ENCODE data around the gene ZNF217.

DNA sequence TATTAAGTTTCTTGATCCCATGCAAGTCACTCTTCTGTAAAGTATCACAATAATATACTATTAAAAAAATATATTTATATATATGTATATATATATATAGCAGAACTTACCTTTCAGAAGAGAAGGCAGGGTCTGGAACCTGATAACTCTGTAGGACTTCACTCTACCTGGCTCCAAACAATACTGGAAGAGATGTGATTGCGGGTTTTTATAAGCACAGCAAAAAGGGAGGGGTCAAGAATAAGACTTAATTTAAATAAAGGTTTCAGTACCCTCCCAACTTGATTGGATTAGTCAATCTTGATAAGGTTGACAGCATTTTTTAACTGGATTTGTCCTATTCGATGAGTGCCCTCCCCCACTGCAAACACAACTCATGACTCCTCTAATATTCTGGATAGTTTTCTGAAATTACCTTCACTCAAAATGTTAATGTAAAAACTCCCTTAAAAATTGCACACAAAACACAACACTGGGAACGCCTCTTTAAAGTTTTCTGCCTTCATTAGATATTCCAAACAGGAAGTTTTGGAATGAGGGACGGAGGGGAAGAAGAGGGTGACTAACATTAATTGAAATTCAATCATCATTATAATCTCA is 4.0 kb upstream of the ZNF217 start:
- TF ChIP-seq CTCF (conservative IDR thresholded peaks at IDR 0.05; ENCODE audit: low read length) (no peak), EZH2phosphoT487 (IDR thresholded peaks at IDR 0.05; ENCODE audit: borderline replicate concordance, low read depth, low read length) (no peak)

All from OCI-LY7 (cell line).